Measurements from ENCODE around the gene CPLX1.

- no peak for TF ChIP-seq CTCF (optimal IDR thresholded peaks at IDR 0.05 in 1 of 3, IDR thresholded peaks at IDR 0.05 in 1 of 3, conservative IDR thresholded peaks at IDR 0.05 in 1 of 3; ENCODE audit: extremely low read depth in 1 of 3, insufficient read depth in 2 of 3, low read length in 3 of 3)
- no peak for TF ChIP-seq EZH2 (IDR thresholded peaks at IDR 0.05; ENCODE audit: low read length)
Observed at GRCh38 chr4:818106-818921, 7.6 kb downstream of the CPLX1 start.

Measured in keratinocyte (primary cell).